Thyroid gland (tissue), 4 donors: ENCODE results near the gene MTRF1L.
A peak's percentile ranks its signal among the peaks of the same experiment; 100 is the strongest.

Source experiments
- CTCF ChIP-seq, 6 experiments: fragments of 200-600 bp in 3 of 6; fragments of 450-650 bp in 3 of 6; sonication (generic) in 3 of 6; IDR thresholded peaks; one replicate each; pipeline ENCODE4 v1.5.1; 2016 to 2019; ENCODE audit warnings: antibody characterized with exemption in 6 of 6, mild to moderate bottlenecking in 2 of 6, inconsistent platforms in 1 of 6, moderate library complexity in 1 of 6
- POLR2A ChIP-seq, 2 donors: fragments of 450-650 bp; IDR thresholded peaks; one replicate each; pipeline ENCODE4 v1.6.1; 2017; ENCODE audit warnings: antibody characterized with exemption in 2 of 2, mild to moderate bottlenecking in 2 of 2, moderate library complexity in 1 of 2

GRCh38 chr6:153024709-153025017, 22.2 kb upstream of the MTRF1L start:
- TF ChIP-seq CTCF (IDR thresholded peaks at IDR 0.05) (peak in 1 of 6 experiments; percentile 4), POLR2A (IDR thresholded peaks at IDR 0.05) (no peak)
